ENCODE measurements around the gene TGFA. TPM values are rescaled to one million over a fixed set of nuclear protein-coding genes. Genes with fewer than 3 reads are reported as not detected.

The TGFA gene
- total RNA-seq, 1 experiment from 2014 or later: 1.7 TPM

- no peak for ATAC-seq
- in situ Hi-C loops (cut with HindIII; ENCODE audit: low pct_unique_long_range_greater_than_20kb, low sequenced_read_pairs): no loop called here
- H3K27me3 ChIP-seq (ENCODE audit: control insufficient read depth, insufficient read depth, low read length): peaks cover 8% of the 10 kb centered on the region
- CTCF ChIA-PET: no interaction called here
- POLR2A ChIA-PET: no interaction called here
- no peak for DNase-seq (ENCODE audit: low read depth, low spot score)
- intact Hi-C loops (cut with micrococcal nuclease; ENCODE audit: unreplicated experiment): no loop called here
- TF ChIP-seq CTCF (IDR thresholded peaks at IDR 0.05) (no peak), SIN3A (IDR thresholded peaks at IDR 0.05; ENCODE audit: borderline replicate concordance, insufficient read depth, low read depth, low read length) (no peak), TCF7L2 (IDR thresholded peaks at IDR 0.05; ENCODE audit: low read depth, low read length) (no peak), POLR2AphosphoS5 (IDR thresholded peaks at IDR 0.05; ENCODE audit: low read depth, low read length) (no peak), REST (IDR thresholded peaks at IDR 0.05; ENCODE audit: insufficient read depth in 1 of 2, low read depth in 2 of 2, low read length in 1 of 2) (no peak)
- no peaks in the 10 kb centered on the region for H3K36me3 ChIP-seq (ENCODE audit: control insufficient read depth, insufficient read depth, low read length)
- H3K4me3 ChIP-seq (ENCODE audit: low read depth in 2 of 2, low read length in 2 of 2): no peak overlapping the region
- no peaks in the 10 kb centered on the region; the same call in 1 of the 2 replicates for H3K4me1 ChIP-seq (ENCODE audit: control insufficient read depth, insufficient read depth, low read length)
- peaks cover 3% of the 10 kb centered on the region; the same call in 1 of the 2 replicates for H3K9me3 ChIP-seq (ENCODE audit: control insufficient read depth, insufficient read depth, low read depth, low read length)
- no peak overlapping the region for H3K27ac ChIP-seq (ENCODE audit: low read length)
- no TSS peak for BruUV-seq (replicated peaks)
Measured at GRCh38 chr2:70598197-70598596, 44.6 kb upstream of the TGFA start.

- no TSS peak for BruUV-seq (replicated peaks)
- DNase-seq (ENCODE audit: low read depth, low spot score) (no peak), ATAC-seq (no peak; the same call in 1 of the 2 replicates)
- Histone ChIP-seq H3K9me3 (ENCODE audit: control insufficient read depth, insufficient read depth, low read depth, low read length) (peaks cover 3% of the 10 kb centered on the region; the same call in 1 of the 2 replicates), H3K27ac (ENCODE audit: low read length) (no peak overlapping the region), H3K4me3 (ENCODE audit: low read depth in 2 of 2, low read length in 2 of 2) (no peak overlapping the region), H3K36me3 (ENCODE audit: control insufficient read depth, insufficient read depth, low read length) (no peaks in the 10 kb centered on the region), H3K4me1 (ENCODE audit: control insufficient read depth, insufficient read depth, low read length) (no peaks in the 10 kb centered on the region; the same call in 1 of the 2 replicates), H3K27me3 (ENCODE audit: control insufficient read depth, insufficient read depth, low read length) (no peaks in the 10 kb centered on the region)
- TF ChIP-seq SIN3A (IDR thresholded peaks at IDR 0.05; ENCODE audit: borderline replicate concordance, insufficient read depth, low read depth, low read length): no peak
- no peak for TF ChIP-seq CTCF (IDR thresholded peaks at IDR 0.05)
- no peak for TF ChIP-seq POLR2AphosphoS5 (IDR thresholded peaks at IDR 0.05; ENCODE audit: low read depth, low read length)
- no peak for TF ChIP-seq REST (IDR thresholded peaks at IDR 0.05; ENCODE audit: insufficient read depth in 1 of 2, low read depth in 2 of 2, low read length in 1 of 2)
- no peak for TF ChIP-seq TCF7L2 (IDR thresholded peaks at IDR 0.05; ENCODE audit: low read depth, low read length)
- ChIA-PET POLR2A (no interaction called here), CTCF (no interaction called here)
- intact Hi-C loops (cut with micrococcal nuclease; ENCODE audit: unreplicated experiment) (no loop called here), in situ Hi-C loops (cut with HindIII; ENCODE audit: low pct_unique_long_range_greater_than_20kb, low sequenced_read_pairs) (no loop called here)
Measured at GRCh38 chr2:70596739-70597138, 43.1 kb upstream of the TGFA start.
